K562 (cell line): ENCODE measurements around the gene KLHL29. TPM values are rescaled to one million over a fixed set of nuclear protein-coding genes. Genes with fewer than 3 reads are reported as not detected.

ENCODE experiments used
- ATAC-seq: fragments of 200-7000 bp; cut with Tn5 transposase; 3 replicates; pipeline ENCODE4 v1.9.1; 2020; ENCODE audit warnings: moderate library complexity
- BruUV-seq: library from RNA; stranded (reverse); fragments of 400-500 nt; replicated peaks from 2 replicates; lab custom pipeline; 2021; lab: Mats Ljungman, UMichigan
- CTCF ChIA-PET: fragments of 300-600 bp; formaldehyde crosslinking; extraction: SDS; loops from one replicate; lab custom pipeline; 2021; ENCODE audit warnings: low intra/inter-chr PET ratio; lab: Yijun Ruan, JAX
- POLR2A ChIA-PET: fragments of 300-600, 350-650 bp; sonication (Branson Sonifier 250); formaldehyde crosslinking; extraction: SDS; loops from one replicate; lab custom pipeline; 2021; ENCODE audit warnings: antibody characterized with exemption, inconsistent platforms; lab: Yijun Ruan, JAX
- DNase-seq, 4 experiments: peaks; one replicate each; pipeline versions ENCODE4 v3.0.0 to v3.0.0-alpha.2; 2011 to 2018; ENCODE audit warnings: low spot score in 3 of 4, mixed read lengths in 3 of 4; ENCODE audit errors: extremely low read depth in 1 of 4
- FAIRE-seq: peaks from 2 replicates; lab custom pipeline; 2011; peaks lifted over from hg19 to GRCh38; lab: Jason Lieb, UNC
- H2AFZ ChIP-seq: 2 replicates; pipeline ENCODE4 v1.6.0; 2011; ENCODE audit warnings: low read depth, low read length, control low read depth, inconsistent platforms
- H3K27ac ChIP-seq: fragments of 200-600 bp; 3 replicates; pipeline ENCODE4 v1.8.0; 2011; ENCODE audit warnings: low read depth, mild to moderate bottlenecking, control low read depth, inconsistent platforms, low read length, moderate library complexity, mixed read lengths; ENCODE audit errors: extremely low read depth
- H3K27me3 ChIP-seq, 2 experiments: fragments of 300-600 bp in 1 of 2; 2 replicates in 1 of 2; 3 replicates in 1 of 2; pipeline versions ENCODE4 v1.6.0 to v1.8.0; 2011; ENCODE audit warnings: inconsistent platforms in 2 of 2, low read length in 2 of 2, mild to moderate bottlenecking in 1 of 2, mixed read lengths in 1 of 2, moderate library complexity in 1 of 2; ENCODE audit not compliant: control insufficient read depth in 2 of 2, insufficient read depth in 2 of 2
- H3K36me3 ChIP-seq: fragments of 300-600 bp; 3 replicates; pipeline ENCODE4 v1.8.0; 2011; ENCODE audit warnings: mild to moderate bottlenecking, low read length, inconsistent platforms; ENCODE audit not compliant: control insufficient read depth, insufficient read depth
- H3K4me1 ChIP-seq, 2 experiments: fragments of 200-600 bp in 1 of 2; replicated peaks in 1 of 2; 2 replicates in 1 of 2; 3 replicates in 1 of 2; pipeline versions ENCODE4 v1.5.1 to v1.8.0; 2011; ENCODE audit warnings: inconsistent platforms in 2 of 2, low read length in 2 of 2, mild to moderate bottlenecking in 1 of 2, mixed read lengths in 1 of 2, moderate library complexity in 1 of 2; ENCODE audit not compliant: control insufficient read depth in 2 of 2, insufficient read depth in 2 of 2
- H3K4me2 ChIP-seq: 2 replicates; pipeline ENCODE4 v1.6.1; 2011; ENCODE audit warnings: low read length, control low read depth, inconsistent platforms, mixed read lengths; ENCODE audit not compliant: insufficient read depth
- H3K4me3 ChIP-seq: fragments of 200-600 bp; sonication (generic), shearing (Covaris generic); 2 replicates; pipeline ENCODE4 v1.5.1; 2016; ENCODE audit warnings: control low read depth, inconsistent platforms
- H3K79me2 ChIP-seq: fragments of 200-600 bp; 3 replicates; pipeline ENCODE4 v1.8.0; 2011; ENCODE audit warnings: low read length, inconsistent platforms; ENCODE audit not compliant: control insufficient read depth, insufficient read depth
- H3K9ac ChIP-seq, 2 experiments: 2 replicates each; pipeline versions ENCODE4 v1.6.0 to v1.6.1; 2011; ENCODE audit warnings: low read depth in 2 of 2, low read length in 2 of 2, control low read depth in 1 of 2, inconsistent platforms in 1 of 2, mild to moderate bottlenecking in 1 of 2, mixed read lengths in 1 of 2; ENCODE audit not compliant: insufficient read depth in 1 of 2
- H3K9me1 ChIP-seq: one replicate; pipeline ENCODE4 v1.6.0; 2011; ENCODE audit warnings: inconsistent platforms, mild to moderate bottlenecking, low read length, moderate library complexity; ENCODE audit not compliant: control insufficient read depth, insufficient read depth
- H3K9me3 ChIP-seq: replicated peaks from 2 replicates; pipeline ENCODE4 v1.5.1; 2011; ENCODE audit warnings: low read depth, low read length, inconsistent platforms; ENCODE audit not compliant: control insufficient read depth, insufficient read depth
- H4K20me1 ChIP-seq: replicated peaks from 2 replicates; pipeline ENCODE4 v1.6.1; 2011; ENCODE audit warnings: low read length, inconsistent platforms, mixed read lengths; ENCODE audit not compliant: control insufficient read depth, insufficient read depth
- POLR2AphosphoS5 ChIP-seq: IDR thresholded peaks from 2 replicates; pipeline ENCODE4 v1.6.1; 2011; ENCODE audit warnings: mild to moderate bottlenecking, low read depth, low read length, moderate library complexity; ENCODE audit not compliant: control insufficient read depth, insufficient read depth
- ZBTB1 ChIP-seq: sonication (generic); formaldehyde crosslinking; IDR thresholded peaks from 2 replicates; pipeline ENCODE4 v1.8.1; 2023; ENCODE audit warnings: missing genetic modification reagents, low read depth, mild to moderate bottlenecking, borderline replicate concordance
- WGBS: fragments of 100-300 bp; shearing (Covaris generic); methylation state at CpG from one replicate; pipeline ENCODE4 v1.1.6; 2016; ENCODE audit warnings: low coverage, mixed read lengths; ENCODE audit not compliant: insufficient coverage; ENCODE audit errors: missing lambda C conversion rate; 5-methylcytosine and 5-hydroxymethylcytosine counted together
- in situ Hi-C: fragments of 300-500 bp; cut with MboI; formaldehyde crosslinking; loops from 4 replicates; pipeline ENCODE4 v1.15.0; 2018; ENCODE audit warnings: inconsistent platforms, mixed read lengths
- intact Hi-C: fragments of 100-400 bp; cut with micrococcal nuclease; formaldehyde crosslinking; loops from 2 replicates; pipeline ENCODE4 v1.14.2; 2022
- polyA plus RNA-seq, 8 experiments: library from polyadenylated mRNA; depleted of rRNA in 4 of 8; stranded (reverse) in 5 of 8; unstranded in 3 of 8; fragments of >200 nt; fragmentation: Nextera tagmentation in 2 of 8; fragmentation: Illumina TruSeq in 1 of 8; extraction: Ambion mirVana in 2 of 8; extraction: Trizol in 1 of 8; gene quantifications; 2 replicates each; pipeline versions ENCODE4 v1.2.1 to v1.2.3, GENCODE V29; 2011 to 2014; ENCODE audit warnings: inconsistent platforms in 1 of 8, missing spikeins in 1 of 8
- total RNA-seq, 7 experiments: library from RNA; depleted of rRNA in 6 of 7; stranded (reverse); fragments of >200 nt in 6 of 7; fragmentation: Illumina TruSeq in 2 of 7; extraction: Trizol in 2 of 7; gene quantifications; 2 replicates each; pipeline versions ENCODE4 v1.2.1 to v1.2.3, GENCODE V29; 2011 to 2021; ENCODE audit warnings: low replicate concordance in 1 of 7
- TF ChIP-seq, protein P1 (sequence below): fragments of 250-450 bp; sonication (Bioruptor Pico); IDR thresholded peaks from 2 replicates; pipeline ENCODE4 v1.8.0; 2022; ENCODE audit warnings: inconsistent platforms

KLHL29 gene
- total and polyA plus RNA-seq, 9 of the 15 experiments (the other 6 are each of a cell fraction or from before 2014, with no cell fraction given) = 0.03 to 0.31 (median 0.08) TPM; not detected in 1

- no peak overlapping the region for H3K9ac ChIP-seq
- in situ Hi-C loops (no loop called here), intact Hi-C loops (no loop called here)
- POLR2A ChIA-PET = no interaction called here
- 3% methylated on average over 16 of the region's 17 CpGs for WGBS
- peaks cover 13 to 74% of the 10 kb centered on the region in 2 experiments; a peak in 4 of 5 replicates for H3K27me3 ChIP-seq
- DNase-seq = no peak
- H3K27ac ChIP-seq = no peak overlapping the region
- no peak overlapping the region for H3K4me3 ChIP-seq
- FAIRE-seq = no peak
- H3K79me2 ChIP-seq = no peaks in the 10 kb centered on the region
- no peaks in the 10 kb centered on the region for H3K4me1 ChIP-seq
- no peaks in the 10 kb centered on the region for H3K9me1 ChIP-seq
- no TSS peak for BruUV-seq
- H3K9me3 ChIP-seq = no peaks in the 10 kb centered on the region
- CTCF ChIA-PET = no interaction called here
- no peaks in the 10 kb centered on the region for H4K20me1 ChIP-seq
- H3K36me3 ChIP-seq = no peaks in the 10 kb centered on the region
- no peak overlapping the region for H3K4me2 ChIP-seq
- no peak for ATAC-seq
- TF ChIP-seq POLR2AphosphoS5 (no peak), ZBTB1 (CRISPR knock-in tag) (no peak)
- TF ChIP-seq, protein P1, sequence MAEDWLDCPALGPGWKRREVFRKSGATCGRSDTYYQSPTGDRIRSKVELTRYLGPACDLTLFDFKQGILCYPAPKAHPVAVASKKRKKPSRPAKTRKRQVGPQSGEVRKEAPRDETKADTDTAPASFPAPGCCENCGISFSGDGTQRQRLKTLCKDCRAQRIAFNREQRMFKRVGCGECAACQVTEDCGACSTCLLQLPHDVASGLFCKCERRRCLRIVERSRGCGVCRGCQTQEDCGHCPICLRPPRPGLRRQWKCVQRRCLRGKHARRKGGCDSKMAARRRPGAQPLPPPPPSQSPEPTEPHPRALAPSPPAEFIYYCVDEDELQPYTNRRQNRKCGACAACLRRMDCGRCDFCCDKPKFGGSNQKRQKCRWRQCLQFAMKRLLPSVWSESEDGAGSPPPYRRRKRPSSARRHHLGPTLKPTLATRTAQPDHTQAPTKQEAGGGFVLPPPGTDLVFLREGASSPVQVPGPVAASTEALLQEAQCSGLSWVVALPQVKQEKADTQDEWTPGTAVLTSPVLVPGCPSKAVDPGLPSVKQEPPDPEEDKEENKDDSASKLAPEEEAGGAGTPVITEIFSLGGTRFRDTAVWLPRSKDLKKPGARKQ (CRISPR knock-in tag) = no peak
- H2AFZ ChIP-seq = no peak overlapping the region
Measured at GRCh38 chr2:23480957-23481797, 96.2 kb downstream of the KLHL29 start.
